Spleen (tissue), 11 donors: ENCODE measurements around the gene FCN3. TPM values are rescaled to one million over a fixed set of nuclear protein-coding genes. Genes with fewer than 3 reads are reported as not detected.

Source experiments
- DNase-seq: peaks from one replicate; pipeline ENCODE4 v3.0.0-alpha.2; 2020
- H3K27ac ChIP-seq, 8 donors: fragments of 200-600 bp; sonication (generic) in 7 of 8; 1 replicate in 4 of 8; 2 replicates in 4 of 8; pipeline versions ENCODE4 v1.5.0 to v1.8.0; 2016 to 2021; ENCODE audit warnings: inconsistent platforms in 4 of 8, mild to moderate bottlenecking in 4 of 8, moderate library complexity in 1 of 8
- H3K27me3 ChIP-seq, 7 donors: fragments of 200-600 bp; sonication (generic) in 6 of 7; replicated peaks in 1 of 7; 1 replicate in 4 of 7; 2 replicates in 3 of 7; pipeline versions ENCODE4 v1.5.0 to v1.8.0; 2016 to 2021; ENCODE audit warnings: inconsistent platforms in 3 of 7, mild to moderate bottlenecking in 1 of 7
- H3K36me3 ChIP-seq, 6 donors: fragments of 200-600 bp; sonication (generic) in 5 of 6; 1 replicate in 4 of 6; 2 replicates in 2 of 6; pipeline versions ENCODE4 v1.5.0 to v1.8.0; 2016 to 2021; ENCODE audit warnings: inconsistent platforms in 2 of 6
- H3K4me1 ChIP-seq, 6 donors: fragments of 200-600 bp; sonication (generic) in 5 of 6; 1 replicate in 3 of 6; 2 replicates in 3 of 6; pipeline versions ENCODE4 v1.5.0 to v1.8.0; 2016 to 2021; ENCODE audit warnings: inconsistent platforms in 3 of 6
- H3K4me3 ChIP-seq, 8 donors: fragments of 200-600 bp; sonication (generic) in 7 of 8; 1 replicate in 4 of 8; 2 replicates in 4 of 8; pipeline versions ENCODE4 v1.5.0 to v1.8.0; 2016 to 2021; ENCODE audit warnings: inconsistent platforms in 4 of 8, mild to moderate bottlenecking in 4 of 8, moderate library complexity in 2 of 8
- H3K9me3 ChIP-seq, 8 donors: fragments of 200-600 bp; sonication (generic) in 7 of 8; 1 replicate in 4 of 8; 2 replicates in 4 of 8; pipeline versions ENCODE4 v1.5.0 to v1.8.0; 2016 to 2021; ENCODE audit warnings: inconsistent platforms in 4 of 8
- CTCF ChIP-seq, 11 experiments: fragments of 200-600 bp in 7 of 11; fragments of 450-650 bp in 4 of 11; sonication (generic) in 4 of 11; IDR thresholded peaks in 8 of 11; conservative IDR thresholded peaks in 3 of 11; 1 replicate in 7 of 11; 2 replicates in 4 of 11; pipeline versions ENCODE4 v1.4.0 to v1.8.0; 2016 to 2021; ENCODE audit warnings: antibody characterized with exemption in 11 of 11, inconsistent platforms in 4 of 11, mild to moderate bottlenecking in 1 of 11
- POLR2A ChIP-seq, 3 donors: fragments of 450-650 bp; IDR thresholded peaks; one replicate each; pipeline ENCODE4 v1.5.1; 2017; ENCODE audit warnings: antibody characterized with exemption in 3 of 3, mild to moderate bottlenecking in 1 of 3
- POLR2AphosphoS5 ChIP-seq, 3 donors: sonication (generic); formaldehyde crosslinking; IDR thresholded peaks; one replicate each; pipeline ENCODE4 v1.5.1; 2017; ENCODE audit warnings: antibody characterized with exemption in 3 of 3
- WGBS, 5 donors: extraction: QIAGEN DNeasy Blood & Tissue Kit in 3 of 5; methylation state at CpG; one replicate each; pipeline versions ENCODE4 v1.1.5 to v1.1.7; 2013 to 2018; 5-methylcytosine and 5-hydroxymethylcytosine counted together
- intact Hi-C: fragments of 100-400 bp; cut with DNase I; formaldehyde crosslinking; loops from one replicate; pipeline ENCODE4 v1.15.0; 2023; ENCODE audit warnings: low total_unique reads
- polyA plus RNA-seq, 3 donors: library from polyadenylated mRNA; stranded (reverse); fragments of 200-250 nt; gene quantifications; one replicate each; pipeline ENCODE4 v1.2.1, GENCODE V29; 2013
- total RNA-seq, 7 donors: library from RNA; depleted of rRNA in 3 of 7; stranded (reverse); fragments of >200 nt in 3 of 7; fragmentation: NEBNext Ultra II Directional in 4 of 7; extraction: Animal tissue kit (Norgen Biotek cat#: 25700) in 4 of 7; gene quantifications; one replicate each; pipeline versions ENCODE4 v1.1.0 to v1.2.1, GENCODE V29; 2016 to 2021
- donor health status: healthy with polysubstance abuse.
- donor health status: DM: no; HTN: no; CAD: no; lungs with moderate emphysema.
- donor health status: DM: no; HTN: no; CAD: no.
- donor health status: Bipolar disorder and iron deficiency.
- donor health status: healthy.
- donor health status: DM: no; HTN: no; CAD: no.
- donor health status: DM: yes; HTN: yes; CAD: no.

The FCN3 gene
- total and polyA plus RNA-seq, 10 donors = 3.7 to 21.7 (median 9.2) TPM

DNA sequence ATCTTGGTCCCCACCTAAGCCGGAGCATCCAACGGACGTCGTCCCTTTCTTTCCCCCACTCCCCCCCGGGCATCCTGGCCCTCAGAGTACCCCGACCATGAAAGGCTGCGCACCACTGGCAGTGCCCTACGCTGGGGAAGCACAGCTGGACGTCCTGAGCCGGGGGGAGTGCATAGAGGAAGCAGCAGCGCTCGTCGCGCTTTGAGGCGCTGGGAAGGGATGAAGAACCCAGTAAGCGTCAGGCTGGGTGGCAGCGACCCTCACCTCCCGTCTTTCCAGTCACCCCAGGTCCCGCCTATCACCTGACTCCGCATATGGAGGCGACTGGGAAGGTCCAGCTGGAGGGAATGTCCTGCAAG lies 13.6 kb downstream of the FCN3 start:
- Histone ChIP-seq H3K9me3 (no peaks in the 10 kb centered on the region), H3K27me3 (peaks cover 0 to 4% (median 0%) of the 10 kb centered on the region in 7 donors), H3K4me1 (peaks cover 31 to 71% (median 51%) of the 10 kb centered on the region in 6 donors), H3K27ac (peak overlapping the region in 1 of 8 donors; percentile 58), H3K36me3 (peaks cover 0 to 86% (median 19%) of the 10 kb centered on the region in 6 donors), H3K4me3 (peak overlapping the region in 4 of 8 donors; percentile 37 to 70 (median 49))
- no peak for TF ChIP-seq CTCF (IDR thresholded peaks at IDR 0.05 in 8 of 11, conservative IDR thresholded peaks at IDR 0.05 in 3 of 11)
- TF ChIP-seq POLR2AphosphoS5 (IDR thresholded peaks at IDR 0.05) = no peak
- TF ChIP-seq POLR2A (IDR thresholded peaks at IDR 0.05) = no peak
- intact Hi-C loops = no loop called here
- WGBS, 5 donors = 65 to 86% (median 75%) methylated on average over 15 to 21 of the region's 21 CpGs
- no peak for DNase-seq

DNA sequence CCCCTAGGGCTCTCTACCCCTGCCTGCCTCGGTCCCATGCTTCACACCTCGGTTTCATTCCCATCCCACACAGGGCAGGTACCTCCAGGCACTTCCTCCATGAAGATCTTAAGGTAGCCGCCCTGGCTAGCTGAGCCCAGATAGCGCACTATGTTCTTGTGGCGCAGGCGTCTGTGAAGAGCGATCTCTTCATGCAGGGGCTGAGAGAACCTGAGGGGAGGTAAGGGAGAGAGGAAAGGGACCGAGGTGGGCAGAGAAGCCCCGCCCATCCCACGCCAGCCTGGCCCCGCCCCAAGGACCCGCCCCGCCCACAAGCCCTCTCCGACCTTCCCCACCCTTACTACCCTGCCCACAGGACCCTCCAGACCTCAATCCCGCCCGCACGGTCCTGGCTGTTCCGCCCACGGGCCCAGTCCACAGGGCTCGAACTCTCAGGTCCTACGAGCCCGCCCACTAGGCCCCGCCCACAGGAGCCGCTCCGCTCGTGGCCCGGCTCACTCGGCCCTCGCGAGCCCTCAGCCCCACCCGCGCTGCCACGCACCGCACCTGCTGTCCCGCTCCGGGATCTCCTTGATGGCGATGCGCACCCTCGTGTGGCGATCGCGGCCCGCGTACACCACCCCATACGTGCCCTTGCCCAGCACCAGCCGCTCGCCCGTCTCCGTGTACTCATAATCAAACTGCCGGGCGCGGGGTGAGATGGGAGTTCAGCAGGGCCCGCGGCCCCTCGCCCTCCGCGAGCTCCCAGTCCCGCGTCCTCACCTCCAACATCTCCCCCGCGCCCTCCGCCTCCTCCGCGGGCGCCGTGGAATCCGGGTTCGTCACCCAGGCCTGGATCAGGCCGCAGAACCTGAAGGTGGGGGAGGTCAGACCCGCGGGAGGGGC lies 14.2 kb downstream of the FCN3 start:
- H3K4me1 ChIP-seq = peaks cover 31 to 71% (median 49%) of the 10 kb centered on the region in 6 donors
- peak; percentile 92 for DNase-seq
- peak overlapping the region in 3 of 8 donors; percentile 49 to 58 (median 53) for H3K27ac ChIP-seq
- intact Hi-C loops = no loop called here
- peaks cover 0 to 92% (median 23%) of the 10 kb centered on the region in 6 donors for H3K36me3 ChIP-seq
- WGBS, 5 donors = 20 to 55% (median 29%) methylated on average over 62 to 71 of the region's 71 CpGs
- no peaks in the 10 kb centered on the region for H3K9me3 ChIP-seq
- peaks cover 0 to 4% (median 0%) of the 10 kb centered on the region in 7 donors for H3K27me3 ChIP-seq
- H3K4me3 ChIP-seq = peak overlapping the region; percentile 23 to 70 (median 42)
- TF ChIP-seq POLR2AphosphoS5 (IDR thresholded peaks at IDR 0.05) (peak in 1 of 3 donors; percentile 57), POLR2A (IDR thresholded peaks at IDR 0.05) (no peak)

DNA sequence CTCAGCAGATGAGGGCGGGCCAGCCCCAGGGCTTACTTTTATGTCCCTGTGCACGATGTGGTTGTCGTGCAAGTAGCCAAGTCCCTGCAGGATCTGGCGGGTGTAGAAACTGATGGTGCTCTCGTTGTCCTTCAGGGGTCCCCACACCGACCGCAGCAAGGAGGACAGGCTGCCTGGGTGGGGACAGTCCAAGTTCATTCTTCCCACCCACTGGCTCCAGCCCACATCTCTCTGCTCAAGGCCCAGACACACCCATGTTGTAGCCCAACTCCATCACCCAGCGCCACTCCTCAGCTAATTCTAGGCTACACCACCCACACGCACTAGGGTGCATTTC lies 14.8 kb downstream of the FCN3 start:
- H3K36me3 ChIP-seq = peaks cover 0 to 98% (median 26%) of the 10 kb centered on the region in 6 donors
- TF ChIP-seq POLR2A (IDR thresholded peaks at IDR 0.05) = no peak
- WGBS, 5 donors = 59 to 74% (median 63%) methylated on average over 9 of the region's 9 CpGs

GRCh38 chr1:27358928-27359313 lies 15.7 kb downstream of the FCN3 start:
- peaks cover 21 to 60% (median 37%) of the 10 kb centered on the region in 6 donors for H3K4me1 ChIP-seq
- H3K36me3 ChIP-seq = peaks cover 0 to 99% (median 26%) of the 10 kb centered on the region in 6 donors
- peaks cover 0 to 4% (median 0%) of the 10 kb centered on the region in 7 donors for H3K27me3 ChIP-seq
- no peak overlapping the region for H3K27ac ChIP-seq
- no peak overlapping the region for H3K4me3 ChIP-seq
- TF ChIP-seq POLR2A (IDR thresholded peaks at IDR 0.05) (no peak), POLR2AphosphoS5 (IDR thresholded peaks at IDR 0.05) (no peak), CTCF (IDR thresholded peaks at IDR 0.05 in 8 of 11, conservative IDR thresholded peaks at IDR 0.05 in 3 of 11) (no peak)
- DNase-seq = no peak
- WGBS, 5 donors = 91 to 96% (median 94%) methylated on average over 5 of the region's 5 CpGs
- H3K9me3 ChIP-seq = no peaks in the 10 kb centered on the region
- intact Hi-C loops = loop anchor here (5.0 kb wide), 1 partner anchor 33 kb away; the partner anchor contains the start of gene GPR3

More for the DNA sequence above, 14.8 kb downstream of the FCN3 start:
- DNase-seq = no peak
- intact Hi-C loops = loop anchor here (5.0 kb wide), 1 partner anchor 33 kb away; the partner anchor contains the start of gene GPR3
- peak overlapping the region in 5 of 8 donors; percentile 37 to 70 (median 45) for H3K4me3 ChIP-seq
- H3K27ac ChIP-seq = peak overlapping the region in 3 of 8 donors; percentile 49 to 58 (median 53)
- H3K4me1 ChIP-seq = peaks cover 26 to 69% (median 43%) of the 10 kb centered on the region in 6 donors
- H3K27me3 ChIP-seq = peaks cover 0 to 4% (median 0%) of the 10 kb centered on the region in 7 donors
- H3K9me3 ChIP-seq = no peaks in the 10 kb centered on the region
